ENCODE measurements around the gene GNB5. TPM values are rescaled to one million over a fixed set of nuclear protein-coding genes. Genes with fewer than 3 reads are reported as not detected.

GNB5 gene
- total and polyA plus RNA-seq, 10 donors = 18.6 to 43.2 (median 30.3) TPM

GRCh38 chr15:52228921-52229320 is 37.7 kb upstream of the GNB5 start:
- TF ChIP-seq CTCF (IDR thresholded peaks at IDR 0.05 in 8 of 11, conservative IDR thresholded peaks at IDR 0.05 in 3 of 11) (no peak), POLR2A (IDR thresholded peaks at IDR 0.05) (no peak), POLR2AphosphoS5 (IDR thresholded peaks at IDR 0.05) (peak; percentile 21 to 86 (median 79))
- H3K27ac ChIP-seq = peak overlapping the region; percentile 63 to 87 (median 78)
- peaks cover 4 to 59% (median 16%) of the 10 kb centered on the region in 6 donors for H3K4me1 ChIP-seq
- H3K4me3 ChIP-seq = no peak overlapping the region
- 43 to 67% (median 56%) methylated on average over 8 of the region's 8 CpGs for WGBS, 5 donors
- no peaks in the 10 kb centered on the region for H3K27me3 ChIP-seq (replicated peaks in 1 of 7)
- peaks cover 0 to 8% (median 0%) of the 10 kb centered on the region in 6 donors for H3K36me3 ChIP-seq
- DNase-seq = peak; percentile 91
- H3K9me3 ChIP-seq = no peaks in the 10 kb centered on the region
- intact Hi-C loops (cut with DNase I; ENCODE audit: low total_unique reads) = no loop called here

DNA sequence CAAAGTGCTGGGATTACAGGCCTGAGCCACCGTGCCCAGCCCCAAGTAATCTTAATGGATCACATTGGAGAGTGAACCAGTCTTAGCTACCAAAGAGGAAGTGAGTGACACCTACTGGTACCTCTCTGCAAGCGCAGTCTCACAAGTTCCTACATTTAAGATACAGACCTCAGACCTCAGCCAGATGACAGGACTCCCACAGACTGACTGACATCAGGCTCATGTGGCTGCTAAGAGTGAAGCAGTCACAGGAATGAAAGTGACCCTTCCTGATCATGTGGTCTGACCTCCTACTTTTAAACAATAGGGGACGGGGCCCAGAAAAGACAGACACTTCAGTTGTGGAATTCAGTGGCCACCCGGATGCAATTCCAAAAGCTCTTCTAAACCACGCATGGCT is 36.3 kb upstream of the GNB5 start:
- peaks cover 0 to 59% (median 9%) of the 10 kb centered on the region in 6 donors for H3K4me1 ChIP-seq
- no peak for TF ChIP-seq POLR2A (IDR thresholded peaks at IDR 0.05)
- TF ChIP-seq POLR2AphosphoS5 (IDR thresholded peaks at IDR 0.05) = no peak
- peak; percentile 69 to 83 (median 80) for TF ChIP-seq CTCF (IDR thresholded peaks at IDR 0.05 in 8 of 11, conservative IDR thresholded peaks at IDR 0.05 in 3 of 11)
- peak overlapping the region in 4 of 8 donors; percentile 40 to 83 (median 72) for H3K27ac ChIP-seq
- peaks cover 0 to 15% (median 0%) of the 10 kb centered on the region in 6 donors for H3K36me3 ChIP-seq
- 51 to 54% (median 53%) methylated on average over 5 of the region's 5 CpGs for WGBS, 5 donors
- intact Hi-C loops (cut with DNase I; ENCODE audit: low total_unique reads) = no loop called here
- H3K27me3 ChIP-seq (replicated peaks in 1 of 7) = no peaks in the 10 kb centered on the region
- H3K9me3 ChIP-seq = no peaks in the 10 kb centered on the region
- no peak overlapping the region for H3K4me3 ChIP-seq
- DNase-seq = no peak

DNA sequence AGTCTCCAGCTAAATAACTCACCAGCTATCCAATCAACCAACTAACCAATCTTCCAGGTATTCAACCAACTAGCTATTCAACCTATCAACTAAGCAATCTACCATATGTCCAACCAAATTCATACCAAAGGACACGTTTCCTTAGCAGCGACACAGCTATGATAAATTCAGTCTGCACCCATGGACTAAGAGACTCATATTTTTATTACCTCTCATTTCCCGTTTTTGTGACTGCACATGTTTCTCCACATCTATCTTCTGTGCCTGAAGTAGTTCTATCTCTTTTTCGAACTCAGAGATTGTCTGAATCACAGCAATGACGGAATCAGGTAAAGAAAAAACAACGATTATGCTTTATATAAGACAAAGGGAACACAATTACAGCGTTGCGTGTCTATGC is 34.0 kb upstream of the GNB5 start:
- Histone ChIP-seq H3K9me3 (no peaks in the 10 kb centered on the region), H3K4me1 (peaks cover 0 to 60% (median 14%) of the 10 kb centered on the region in 6 donors), H3K27me3 (replicated peaks in 1 of 7) (no peaks in the 10 kb centered on the region), H3K4me3 (no peak overlapping the region), H3K36me3 (peaks cover 0 to 15% (median 0%) of the 10 kb centered on the region in 6 donors), H3K27ac (peak overlapping the region in 4 of 8 donors; percentile 9 to 58 (median 29))
- no peak for TF ChIP-seq CTCF (IDR thresholded peaks at IDR 0.05 in 8 of 11, conservative IDR thresholded peaks at IDR 0.05 in 3 of 11)
- TF ChIP-seq POLR2AphosphoS5 (IDR thresholded peaks at IDR 0.05) = no peak
- TF ChIP-seq POLR2A (IDR thresholded peaks at IDR 0.05) = no peak
- intact Hi-C loops (cut with DNase I; ENCODE audit: low total_unique reads) = no loop called here
- WGBS, 5 donors = 79 to 93% (median 88%) methylated on average over 8 of the region's 8 CpGs
- no peak for DNase-seq

DNA sequence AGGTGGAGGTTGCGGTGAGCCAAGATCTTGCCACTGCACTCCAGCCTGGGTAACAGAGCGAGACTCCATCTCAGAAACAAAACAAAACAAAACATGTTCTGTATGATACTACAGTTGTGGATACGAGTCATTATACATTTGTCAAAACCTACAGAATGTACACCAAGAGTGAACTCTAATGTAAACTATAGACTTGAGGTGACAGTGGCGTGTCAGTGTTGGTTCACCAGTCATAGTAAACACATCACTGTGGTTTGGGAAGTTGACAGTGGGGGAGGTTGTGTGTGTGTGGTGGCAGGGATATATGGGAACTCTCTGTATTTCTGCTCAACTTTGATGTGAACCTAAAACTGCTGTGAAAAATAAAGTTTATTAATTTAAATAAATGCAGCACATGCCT is 33.0 kb upstream of the GNB5 start:
- no peaks in the 10 kb centered on the region for H3K9me3 ChIP-seq
- no peak for TF ChIP-seq POLR2A (IDR thresholded peaks at IDR 0.05)
- no peak for TF ChIP-seq POLR2AphosphoS5 (IDR thresholded peaks at IDR 0.05)
- no peak for TF ChIP-seq CTCF (IDR thresholded peaks at IDR 0.05 in 8 of 11, conservative IDR thresholded peaks at IDR 0.05 in 3 of 11)
- WGBS, 5 donors = 85 to 95% (median 89%) methylated on average over 4 of the region's 4 CpGs
- intact Hi-C loops (cut with DNase I; ENCODE audit: low total_unique reads) = no loop called here
- H3K27me3 ChIP-seq (replicated peaks in 1 of 7) = no peaks in the 10 kb centered on the region
- H3K27ac ChIP-seq = peak overlapping the region in 2 of 8 donors; percentile 9 to 58
- DNase-seq = no peak
- no peak overlapping the region for H3K4me3 ChIP-seq
- H3K36me3 ChIP-seq = peaks cover 0 to 15% (median 0%) of the 10 kb centered on the region in 6 donors
- peaks cover 0 to 53% (median 14%) of the 10 kb centered on the region in 6 donors for H3K4me1 ChIP-seq
